Rectal smooth muscle tissue (tissue), 1 donor: ENCODE data around the gene SORCS1.

Experiments
- H3K27ac ChIP-seq: one replicate; pipeline ENCODE4 v1.7.0; 2013; ENCODE audit warnings: low read depth, low read length, inconsistent platforms
- H3K27me3 ChIP-seq: one replicate; pipeline ENCODE4 v1.7.0; 2013; ENCODE audit warnings: low read length; ENCODE audit not compliant: control insufficient read depth, insufficient read depth
- H3K36me3 ChIP-seq: one replicate; pipeline ENCODE4 v1.7.0; 2013; ENCODE audit warnings: low read length; ENCODE audit not compliant: control insufficient read depth, insufficient read depth
- H3K4me1 ChIP-seq: one replicate; pipeline ENCODE4 v1.7.0; 2013; ENCODE audit warnings: low read length; ENCODE audit not compliant: control insufficient read depth, insufficient read depth
- H3K4me3 ChIP-seq: one replicate; pipeline ENCODE4 v1.7.0; 2013; ENCODE audit warnings: low read length
- H3K9ac ChIP-seq: one replicate; pipeline ENCODE4 v1.7.0; 2013; ENCODE audit warnings: low read length

SORCS1 gene

DNA sequence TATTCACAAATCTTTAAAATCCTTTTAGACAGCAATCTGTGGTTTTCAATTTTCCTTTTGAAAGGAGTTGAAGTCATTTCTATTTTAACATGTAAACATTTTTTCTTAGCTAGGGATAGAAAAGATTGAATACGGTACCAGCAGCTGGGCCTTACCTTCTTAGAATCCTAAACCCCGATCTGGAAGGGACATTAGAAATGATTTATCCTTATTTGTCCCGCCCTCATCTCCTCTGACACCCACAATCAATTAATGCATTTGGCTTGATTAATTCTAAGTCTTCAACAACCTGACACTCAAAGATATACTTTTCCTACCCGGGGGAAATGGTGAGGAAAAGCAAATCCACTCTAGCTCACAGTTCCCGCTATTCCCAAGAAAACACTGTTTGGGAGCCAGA, 100.4 kb downstream of the SORCS1 start:
- no peak overlapping the region for H3K4me3 ChIP-seq
- H3K36me3 ChIP-seq, result no peaks in the 10 kb centered on the region
- no peaks in the 10 kb centered on the region for H3K27me3 ChIP-seq
- H3K4me1 ChIP-seq, result peaks cover 4% of the 10 kb centered on the region
- no peak overlapping the region for H3K9ac ChIP-seq
- no peak overlapping the region for H3K27ac ChIP-seq

GRCh38 chr10:107059872-107060271, 104.6 kb downstream of the SORCS1 start:
- Histone ChIP-seq H3K4me1 (no peaks in the 10 kb centered on the region), H3K27me3 (no peaks in the 10 kb centered on the region), H3K9ac (no peak overlapping the region), H3K4me3 (no peak overlapping the region), H3K27ac (no peak overlapping the region), H3K36me3 (no peaks in the 10 kb centered on the region)

DNA sequence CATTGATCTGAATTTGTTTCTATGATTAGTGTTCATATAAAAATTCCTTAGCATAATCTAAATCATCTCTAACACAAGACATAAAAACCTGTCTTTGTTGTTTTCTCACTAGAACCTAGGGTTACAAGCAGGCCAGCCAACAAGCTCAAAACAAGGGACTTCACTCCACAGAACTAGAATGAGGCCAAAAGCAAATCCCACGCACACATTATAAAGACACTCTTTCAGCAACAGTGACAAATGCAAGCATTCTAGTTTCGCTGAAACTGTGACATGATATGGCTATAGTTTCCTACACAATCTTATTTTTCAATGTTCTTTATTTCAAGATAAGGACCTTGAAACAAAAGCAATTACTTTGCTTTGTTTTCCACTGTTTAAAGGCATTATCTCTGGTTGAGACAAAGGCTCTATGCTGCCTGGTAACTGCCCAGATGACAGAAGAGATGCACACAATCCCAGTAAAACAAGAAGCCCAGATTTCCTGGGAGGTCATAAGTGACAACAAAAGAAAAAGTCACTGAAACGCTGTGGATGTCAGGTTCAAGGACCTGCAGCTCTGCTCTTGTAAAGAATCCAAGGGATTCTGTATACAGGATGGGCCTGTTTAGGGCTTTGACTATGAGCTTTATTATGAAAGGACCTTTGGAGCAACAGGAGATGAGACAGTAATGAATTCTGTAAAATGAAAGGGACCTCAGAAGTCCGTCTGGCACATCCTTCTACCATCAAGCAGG, 105.3 kb downstream of the SORCS1 start:
- H3K27ac ChIP-seq, result no peak overlapping the region
- no peak overlapping the region for H3K9ac ChIP-seq
- no peaks in the 10 kb centered on the region for H3K4me1 ChIP-seq
- H3K27me3 ChIP-seq, result no peaks in the 10 kb centered on the region
- no peak overlapping the region for H3K4me3 ChIP-seq
- no peaks in the 10 kb centered on the region for H3K36me3 ChIP-seq

GRCh38 chr10:107058331-107058730, 106.2 kb downstream of the SORCS1 start:
- H3K9ac ChIP-seq, result no peak overlapping the region
- no peaks in the 10 kb centered on the region for H3K36me3 ChIP-seq
- no peak overlapping the region for H3K27ac ChIP-seq
- H3K4me1 ChIP-seq, result no peaks in the 10 kb centered on the region
- no peaks in the 10 kb centered on the region for H3K27me3 ChIP-seq
- no peak overlapping the region for H3K4me3 ChIP-seq

GRCh38 chr10:107056182-107056581, 108.3 kb downstream of the SORCS1 start:
- Histone ChIP-seq H3K27ac (no peak overlapping the region), H3K4me3 (no peak overlapping the region), H3K9ac (no peak overlapping the region), H3K27me3 (no peaks in the 10 kb centered on the region), H3K4me1 (no peaks in the 10 kb centered on the region), H3K36me3 (no peaks in the 10 kb centered on the region)

DNA sequence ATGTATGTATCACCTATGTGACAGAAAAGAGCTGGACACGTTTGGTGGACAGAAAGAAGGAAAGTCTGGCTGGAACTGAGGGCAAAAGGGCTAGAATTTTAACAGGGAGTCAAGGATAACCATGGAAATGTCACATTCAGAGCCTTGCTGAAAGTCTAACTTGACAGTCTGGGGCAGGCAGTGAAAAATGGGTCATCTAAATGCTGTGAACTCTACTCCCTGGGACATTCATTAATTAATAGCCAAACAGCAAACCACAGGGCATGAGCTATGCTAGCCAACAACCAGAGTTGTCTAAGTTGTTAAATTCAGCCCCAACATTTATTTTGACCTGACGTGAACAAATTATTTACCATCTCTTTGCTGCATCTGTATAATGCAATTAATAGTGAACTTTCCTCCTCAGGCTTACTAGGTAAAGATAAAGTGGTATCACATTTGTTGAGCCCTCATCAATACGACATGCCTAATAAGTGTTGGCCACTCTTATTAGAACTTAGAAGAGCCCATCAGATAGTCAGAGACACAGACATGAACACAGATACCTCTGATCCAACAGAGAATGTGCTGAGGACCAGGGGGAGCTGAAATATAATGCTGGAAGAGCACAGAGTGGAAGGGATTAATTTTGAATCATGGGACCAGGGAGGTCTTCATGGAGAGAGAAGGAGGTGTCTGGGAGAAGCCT, 109.9 kb downstream of the SORCS1 start:
- Histone ChIP-seq H3K9ac (no peak overlapping the region), H3K27ac (no peak overlapping the region), H3K27me3 (no peaks in the 10 kb centered on the region), H3K4me1 (no peaks in the 10 kb centered on the region), H3K36me3 (no peaks in the 10 kb centered on the region), H3K4me3 (no peak overlapping the region)

GRCh38 chr10:107051769-107052168, 112.7 kb downstream of the SORCS1 start:
- Histone ChIP-seq H3K4me3 (no peak overlapping the region), H3K4me1 (no peaks in the 10 kb centered on the region), H3K9ac (no peak overlapping the region), H3K36me3 (no peaks in the 10 kb centered on the region), H3K27me3 (no peaks in the 10 kb centered on the region), H3K27ac (no peak overlapping the region)

GRCh38 chr10:107043461-107043860, 121.0 kb downstream of the SORCS1 start:
- Histone ChIP-seq H3K4me3 (no peak overlapping the region), H3K36me3 (no peaks in the 10 kb centered on the region), H3K4me1 (no peaks in the 10 kb centered on the region), H3K27ac (no peak overlapping the region), H3K27me3 (no peaks in the 10 kb centered on the region), H3K9ac (no peak overlapping the region)

GRCh38 chr10:107037192-107038122, 127.0 kb downstream of the SORCS1 start:
- Histone ChIP-seq H3K4me1 (no peaks in the 10 kb centered on the region), H3K36me3 (no peaks in the 10 kb centered on the region), H3K27ac (no peak overlapping the region), H3K9ac (no peak overlapping the region), H3K27me3 (no peaks in the 10 kb centered on the region), H3K4me3 (no peak overlapping the region)

GRCh38 chr10:107033799-107034422, 130.6 kb downstream of the SORCS1 start:
- Histone ChIP-seq H3K4me1 (no peaks in the 10 kb centered on the region), H3K4me3 (no peak overlapping the region), H3K27ac (no peak overlapping the region), H3K27me3 (no peaks in the 10 kb centered on the region), H3K9ac (no peak overlapping the region), H3K36me3 (no peaks in the 10 kb centered on the region)

- Histone ChIP-seq H3K27ac (no peak overlapping the region), H3K4me1 (no peaks in the 10 kb centered on the region), H3K9ac (no peak overlapping the region), H3K36me3 (no peaks in the 10 kb centered on the region), H3K4me3 (no peak overlapping the region), H3K27me3 (no peaks in the 10 kb centered on the region)
Observed at GRCh38 chr10:107032700-107033401, 131.7 kb downstream of the SORCS1 start.
